Activated CD4-positive, alpha-beta T cell treated with anti-CD3 and anti-CD28 coated beads for 36 hours (primary cell): Measurements from ENCODE around the gene TTC4. TPM values are rescaled to one million over a fixed set of nuclear protein-coding genes. Genes with fewer than 3 reads are reported as not detected.
A peak's percentile ranks its signal among the peaks of the same experiment; 100 is the strongest.

Experiments
- ATAC-seq: fragments of 200-7000 bp; cut with Tn5 transposase; one replicate; pipeline ENCODE4 v1.10.0; 2021; ENCODE audit warnings: mild to moderate bottlenecking, moderate library complexity
- CTCF ChIA-PET: fragments of 350-600 bp; sonication (Branson Sonifier 250); formaldehyde crosslinking; loops from one replicate; lab custom pipeline; 2021; ENCODE audit warnings: antibody characterized with exemption; lab: Charles Lee
- POLR2A ChIA-PET: fragments of 350-600 bp; sonication (Branson Sonifier 250); formaldehyde crosslinking; loops from one replicate; lab custom pipeline; 2021; ENCODE audit warnings: antibody characterized with exemption, inconsistent platforms; lab: Charles Lee
- DNase-seq: peaks from one replicate; pipeline ENCODE4 v3.0.0-alpha.2; 2020
- H3K27ac Mint-ChIP-seq: one replicate; pipeline ENCODE4 v1.8.0; 2021; ENCODE audit warnings: mixed read lengths
- H3K27me3 Mint-ChIP-seq: one replicate; pipeline ENCODE4 v1.8.0; 2021; ENCODE audit warnings: mixed read lengths
- H3K36me3 Mint-ChIP-seq: one replicate; pipeline ENCODE4 v1.8.0; 2021; ENCODE audit warnings: low read depth, mixed read lengths
- H3K4me1 Mint-ChIP-seq: one replicate; pipeline ENCODE4 v1.8.0; 2021; ENCODE audit warnings: mixed read lengths
- H3K4me3 Mint-ChIP-seq: one replicate; pipeline ENCODE4 v1.8.0; 2021; ENCODE audit warnings: mild to moderate bottlenecking, moderate library complexity, mixed read lengths
- H3K9me3 Mint-ChIP-seq: one replicate; pipeline ENCODE4 v1.8.0; 2021; ENCODE audit warnings: low read depth, mixed read lengths
- intact Hi-C, 2 experiments: fragments of 100-400 bp; cut with DNase I in 1 of 2; cut with micrococcal nuclease in 1 of 2; formaldehyde crosslinking; loops; one replicate each; pipeline versions ENCODE4 v1.14.2 to v1.15.1; 2022 to 2024; cut with DNase I, micrococcal nuclease
- total RNA-seq, 2 experiments: library from RNA; stranded (reverse); gene quantifications; one replicate each; pipeline ENCODE4 v1.2.3, GENCODE V29; 2021

The TTC4 gene
- total RNA-seq, 2 experiments from 2014 or later = 34.4 to 36.1 TPM

DNA sequence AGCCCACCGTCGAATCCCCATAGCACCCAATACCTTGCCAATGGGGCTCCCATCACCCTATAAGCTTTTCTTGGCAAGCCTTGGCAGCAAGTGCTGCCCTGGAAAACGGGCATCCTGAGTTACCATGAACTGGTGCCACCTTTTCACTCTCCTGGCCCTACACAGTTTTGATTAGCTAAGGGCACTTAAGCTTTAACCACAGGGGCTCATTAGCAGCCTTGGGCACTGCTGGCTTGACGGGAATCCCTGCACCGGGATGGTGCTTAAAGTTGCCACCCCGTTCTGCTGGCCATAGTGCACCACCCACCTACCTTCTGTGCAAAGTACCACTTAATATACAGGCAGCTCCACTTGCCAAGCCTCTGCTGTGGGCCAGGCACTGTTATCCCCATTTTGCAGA lies 34.9 kb downstream of the TTC4 start:
- DNase-seq (no peak), ATAC-seq (no peak)
- no peaks in the 10 kb centered on the region for H3K9me3 Mint-ChIP-seq
- H3K4me1 Mint-ChIP-seq = no peaks in the 10 kb centered on the region
- H3K4me3 Mint-ChIP-seq = no peak overlapping the region
- CTCF ChIA-PET = interaction anchor here (0.9 kb wide), 1 partner anchor 26 kb away, joined by 3 read pairs; no protein-coding TSS in a partner anchor
- H3K27me3 Mint-ChIP-seq = no peaks in the 10 kb centered on the region
- no peak overlapping the region for H3K27ac Mint-ChIP-seq
- no peaks in the 10 kb centered on the region for H3K36me3 Mint-ChIP-seq
- intact Hi-C loops = no loop called here
- POLR2A ChIA-PET = no interaction called here

DNA sequence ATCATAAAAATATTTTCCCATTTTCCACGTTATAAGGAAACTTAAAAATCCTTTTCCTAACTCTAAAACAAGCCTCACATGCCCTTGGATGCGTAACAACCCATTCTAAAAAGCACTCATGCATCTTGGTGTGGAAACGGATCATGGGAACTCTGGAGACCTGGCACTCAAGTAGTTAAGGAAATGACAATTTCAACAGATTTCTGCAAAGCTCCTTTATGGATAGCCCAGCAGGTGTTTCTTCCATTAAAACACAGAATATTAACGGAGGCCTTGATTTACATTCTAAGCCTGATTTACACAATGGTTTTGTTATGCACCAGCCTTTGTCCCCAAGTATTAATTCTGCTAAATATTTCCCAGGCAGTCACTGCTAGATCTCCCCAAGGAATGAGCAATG lies 35.8 kb downstream of the TTC4 start:
- no peak overlapping the region for H3K4me3 Mint-ChIP-seq
- DNase-seq = no peak
- H3K27ac Mint-ChIP-seq = no peak overlapping the region
- no peak for ATAC-seq
- H3K4me1 Mint-ChIP-seq = no peaks in the 10 kb centered on the region
- H3K36me3 Mint-ChIP-seq = peaks cover 4% of the 10 kb centered on the region
- ChIA-PET POLR2A (no interaction called here), CTCF (interaction anchor here (0.6 to 0.9 kb wide), 4 partner anchors 27 to 262 kb away, joined by 3 read pairs; no protein-coding TSS in a partner anchor)
- intact Hi-C loops = no loop called here
- no peaks in the 10 kb centered on the region for H3K9me3 Mint-ChIP-seq
- H3K27me3 Mint-ChIP-seq = no peaks in the 10 kb centered on the region

- DNase-seq (no peak), ATAC-seq (no peak)
- no peak overlapping the region for H3K27ac Mint-ChIP-seq
- H3K27me3 Mint-ChIP-seq = no peaks in the 10 kb centered on the region
- ChIA-PET CTCF (no interaction called here), POLR2A (no interaction called here)
- H3K36me3 Mint-ChIP-seq = peaks cover 15% of the 10 kb centered on the region
- intact Hi-C loops = no loop called here
- no peak overlapping the region for H3K4me3 Mint-ChIP-seq
- H3K4me1 Mint-ChIP-seq = no peaks in the 10 kb centered on the region
- no peaks in the 10 kb centered on the region for H3K9me3 Mint-ChIP-seq
Measured at GRCh38 chr1:54754045-54754444, 38.4 kb downstream of the TTC4 start.

- H3K27me3 Mint-ChIP-seq = no peaks in the 10 kb centered on the region
- ATAC-seq = no peak
- no peak overlapping the region for H3K4me3 Mint-ChIP-seq
- DNase-seq = no peak
- no peaks in the 10 kb centered on the region for H3K4me1 Mint-ChIP-seq
- no peaks in the 10 kb centered on the region for H3K9me3 Mint-ChIP-seq
- ChIA-PET CTCF (no interaction called here), POLR2A (no interaction called here)
- H3K36me3 Mint-ChIP-seq = peaks cover 17% of the 10 kb centered on the region
- no peak overlapping the region for H3K27ac Mint-ChIP-seq
- intact Hi-C loops = no loop called here
Measured at GRCh38 chr1:54754486-54755285, 39.0 kb downstream of the TTC4 start.

DNA sequence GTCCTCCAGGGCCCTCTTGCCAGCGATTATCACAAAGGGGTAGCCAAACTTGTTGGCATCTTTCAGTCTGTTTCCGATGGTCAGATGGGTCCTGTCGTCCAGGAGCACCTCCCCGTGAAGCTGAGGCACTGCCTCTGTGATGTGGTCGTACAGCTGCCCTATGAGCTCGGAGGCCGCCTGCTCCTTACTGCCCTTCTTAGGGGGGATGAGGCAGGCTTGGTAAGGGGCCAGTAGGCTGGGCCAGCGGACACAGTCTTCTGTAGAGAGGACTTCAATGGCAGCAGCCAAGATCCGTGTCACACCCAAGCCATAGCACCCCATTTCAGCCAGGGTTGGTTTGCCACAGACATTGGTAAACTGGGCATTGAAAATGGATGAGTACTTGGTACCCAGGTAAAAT lies 42.2 kb downstream of the TTC4 start:
- Mint-ChIP-seq H3K36me3 (peaks cover 17% of the 10 kb centered on the region), H3K4me3 (no peak overlapping the region), H3K27ac (no peak overlapping the region), H3K9me3 (no peaks in the 10 kb centered on the region), H3K4me1 (peaks cover 3% of the 10 kb centered on the region), H3K27me3 (no peaks in the 10 kb centered on the region)
- ATAC-seq (no peak), DNase-seq (no peak)
- intact Hi-C loops = no loop called here
- ChIA-PET CTCF (interaction anchor here (1.5 kb wide), 1 partner anchor 12 kb away, joined by 3 read pairs; no protein-coding TSS in a partner anchor), POLR2A (no interaction called here)

GRCh38 chr1:54758678-54759348 lies 43.2 kb downstream of the TTC4 start:
- intact Hi-C loops = no loop called here
- Mint-ChIP-seq H3K36me3 (peaks cover 19% of the 10 kb centered on the region), H3K27me3 (no peaks in the 10 kb centered on the region), H3K4me1 (peaks cover 9% of the 10 kb centered on the region), H3K27ac (no peak overlapping the region), H3K9me3 (no peaks in the 10 kb centered on the region), H3K4me3 (no peak overlapping the region)
- ChIA-PET POLR2A (no interaction called here), CTCF (interaction anchor here (1.3 kb wide), 1 partner anchor 16 kb away, joined by 4 read pairs; no protein-coding TSS in a partner anchor)
- ATAC-seq (no peak), DNase-seq (no peak)

- H3K4me3 Mint-ChIP-seq = peak overlapping the region; percentile 89
- no peaks in the 10 kb centered on the region for H3K27me3 Mint-ChIP-seq
- ChIA-PET CTCF (interaction anchor here (1.5 to 1.6 kb wide), 2 partner anchors 28 to 47 kb away, joined by 3 to 4 read pairs; no protein-coding TSS in a partner anchor), POLR2A (interaction anchor here (0.6 kb wide), 1 partner anchor 93 kb away, joined by 4 read pairs; no protein-coding TSS in a partner anchor)
- H3K36me3 Mint-ChIP-seq = peaks cover 5% of the 10 kb centered on the region
- peak; percentile 52 for DNase-seq
- H3K4me1 Mint-ChIP-seq = peaks cover 13% of the 10 kb centered on the region
- ATAC-seq = no peak
- H3K27ac Mint-ChIP-seq = peak overlapping the region; percentile 91
- no peaks in the 10 kb centered on the region for H3K9me3 Mint-ChIP-seq
- intact Hi-C loops = loop anchor here (1.0 to 10.0 kb wide), 11 partner anchors 36 to 925 kb away; partner anchors contain the start of genes NDC1 (in 2 of the 2), TCEANC2 (in 2 of the 2), TMEM59 (in 2 of the 2) and USP24 (in 2 of the 2)
Measured at GRCh38 chr1:54763816-54764132, 48.1 kb downstream of the TTC4 start.

DNA sequence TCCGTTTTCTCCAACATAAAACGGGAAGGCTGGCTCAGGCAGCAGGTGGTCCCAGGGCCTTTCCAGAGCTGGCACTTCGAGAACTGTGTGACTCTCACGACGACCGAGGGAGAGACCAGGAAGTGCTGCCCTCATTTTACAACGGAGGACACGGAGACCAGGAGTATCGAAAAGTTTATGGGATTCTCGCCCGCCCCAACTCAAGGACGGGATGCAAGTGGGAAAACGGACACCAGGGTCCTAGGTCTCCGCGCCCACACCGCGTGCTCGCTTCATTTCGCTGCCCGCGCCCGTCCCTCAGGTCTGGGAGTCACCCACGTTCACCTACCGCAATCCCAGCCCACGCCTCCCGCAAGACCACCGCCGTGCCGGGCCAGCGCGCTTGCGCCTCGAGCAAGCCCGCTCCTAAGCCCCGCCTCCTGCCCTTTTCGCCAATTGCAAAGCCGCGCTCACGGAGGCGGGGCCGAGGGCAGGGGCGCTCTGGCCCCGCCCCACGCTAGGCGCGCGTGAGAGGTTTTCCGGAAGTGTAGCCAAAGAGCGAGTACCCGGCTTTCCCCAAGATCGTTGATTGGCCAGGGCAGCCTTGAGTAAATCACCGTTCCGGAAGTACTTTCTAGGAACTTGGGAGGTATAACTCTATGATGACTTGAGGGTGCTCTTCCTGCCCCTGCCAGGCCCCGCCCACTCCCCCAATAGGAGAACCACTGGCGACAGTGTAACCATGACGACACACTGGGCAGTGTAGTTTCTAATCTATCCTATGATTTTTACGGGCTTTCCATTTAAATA lies 48.7 kb downstream of the TTC4 start, which contains the start of gene PARS2:
PARS2 (minus strand) TSS at position 391 of the 789 bp plus-strand sequence. CDS start 5,362 bp downstream, outside the sequence.
- POLR2A ChIA-PET = interaction anchor here (1.0 kb wide), 1 partner anchor 48 kb away, joined by 3 read pairs; the partner anchor contains the start of gene TTC4
- peaks cover 2% of the 10 kb centered on the region for H3K36me3 Mint-ChIP-seq
- ATAC-seq (peak; percentile 99), DNase-seq (peak; percentile 98)
- H3K9me3 Mint-ChIP-seq = no peaks in the 10 kb centered on the region
- peak within 1 kb of the TSS; percentile 91 for H3K27ac Mint-ChIP-seq
- no peaks in the 10 kb centered on the region for H3K27me3 Mint-ChIP-seq
- intact Hi-C loops = loop anchor here (1.0 to 10.0 kb wide), 11 partner anchors 35 to 926 kb away; partner anchors contain the start of genes NDC1 (in 2 of the 2), TCEANC2 (in 2 of the 2), TMEM59 (in 2 of the 2) and USP24 (in 2 of the 2)
- H3K4me3 Mint-ChIP-seq = peak within 1 kb of the TSS; percentile 89
- CTCF ChIA-PET = interaction anchor here (2.4 kb wide), 1 partner anchor 43 kb away, joined by 6 read pairs; no protein-coding TSS in a partner anchor
- peaks cover 13% of the 10 kb centered on the region for H3K4me1 Mint-ChIP-seq

DNA sequence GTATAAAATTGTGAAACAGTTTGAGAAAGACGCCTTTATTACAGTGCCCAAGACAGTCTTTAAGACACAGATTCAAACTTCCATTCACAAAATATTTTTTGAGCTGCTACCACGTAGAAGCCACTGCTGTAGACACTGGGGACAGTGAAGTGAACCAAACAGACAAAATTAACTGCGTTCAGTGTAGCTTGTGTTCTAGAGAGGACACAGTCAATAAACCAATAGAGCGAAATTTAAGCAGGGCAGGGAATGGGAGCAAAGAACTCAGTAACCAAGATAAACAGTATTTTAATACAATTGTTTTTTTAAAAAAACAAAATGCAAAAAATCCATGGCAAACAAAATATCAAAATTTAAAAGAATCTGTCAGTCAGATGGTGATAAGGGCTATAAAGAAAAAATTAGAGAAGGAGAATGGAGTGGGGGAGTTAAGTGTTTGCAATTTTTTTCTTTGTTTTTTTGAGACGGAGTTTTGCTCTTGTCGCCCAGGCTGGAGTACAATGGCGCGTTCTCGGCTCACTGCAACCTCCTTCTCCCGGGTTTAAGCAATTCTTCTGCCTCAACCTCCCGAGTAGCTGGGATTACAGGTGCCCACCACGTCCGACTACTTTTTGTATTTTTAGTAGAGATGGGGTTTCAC lies 49.4 kb downstream of the TTC4 start:
- Mint-ChIP-seq H3K36me3 (peaks cover 2% of the 10 kb centered on the region), H3K4me1 (peaks cover 13% of the 10 kb centered on the region), H3K9me3 (no peaks in the 10 kb centered on the region), H3K27ac (peak overlapping the region; percentile 74), H3K4me3 (peak overlapping the region; percentile 89), H3K27me3 (no peaks in the 10 kb centered on the region)
- POLR2A ChIA-PET = interaction anchor here (1.0 kb wide), 1 partner anchor 49 kb away, joined by 3 read pairs; the partner anchor contains the start of gene TTC4
- ATAC-seq (peak; percentile 16), DNase-seq (no peak)
- CTCF ChIA-PET = interaction anchor here (0.6 to 2.4 kb wide), 3 partner anchors 34 to 120 kb away, joined by 3 to 7 read pairs (median 6); no protein-coding TSS in a partner anchor
- intact Hi-C loops = loop anchor here (1.0 to 10.0 kb wide), 11 partner anchors 34 to 927 kb away; partner anchors contain the start of genes NDC1 (in 2 of the 2), TCEANC2 (in 2 of the 2), TMEM59 (in 2 of the 2) and USP24 (in 2 of the 2)

DNA sequence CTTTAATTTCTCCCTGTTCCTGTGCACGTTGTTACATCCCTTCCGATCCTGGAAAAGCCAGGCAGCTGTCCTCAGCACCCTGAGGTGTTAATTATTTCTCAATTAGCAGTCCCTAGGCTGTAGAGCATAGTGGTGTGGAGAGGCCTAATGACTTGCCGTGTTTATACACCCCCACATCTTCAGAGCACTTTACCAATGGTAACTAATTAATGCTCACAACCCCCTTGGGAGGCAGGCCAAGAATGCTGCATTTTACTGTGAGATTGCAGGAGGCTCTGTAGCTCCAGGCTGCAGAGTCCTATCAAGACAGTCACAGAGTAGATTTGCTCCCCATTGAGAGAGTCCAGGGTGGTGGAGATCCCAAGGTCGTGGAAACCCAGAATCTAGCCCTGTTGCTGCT lies 51.1 kb downstream of the TTC4 start:
- ChIA-PET CTCF (interaction anchor here (1.1 to 2.4 kb wide), 3 partner anchors 29 to 45 kb away, joined by 3 to 7 read pairs (median 6); no protein-coding TSS in a partner anchor), POLR2A (no interaction called here)
- Mint-ChIP-seq H3K4me3 (no peak overlapping the region), H3K4me1 (peaks cover 13% of the 10 kb centered on the region), H3K27ac (no peak overlapping the region), H3K27me3 (no peaks in the 10 kb centered on the region), H3K9me3 (no peaks in the 10 kb centered on the region), H3K36me3 (peaks cover 2% of the 10 kb centered on the region)
- ATAC-seq (no peak), DNase-seq (no peak)
- intact Hi-C loops = loop anchor here in 1 of 2 experiments (10.0 kb wide), 1 partner anchor 448 kb away; the partner anchor contains the start of gene USP24
